Osteoblast (primary cell): ENCODE results near the gene WNK1. TPM values are rescaled to one million over a fixed set of nuclear protein-coding genes. Genes with fewer than 3 reads are reported as not detected.

ENCODE experiments used
- DNase-seq: peaks from one replicate; pipeline ENCODE4 v3.0.0; 2011; ENCODE audit warnings: low spot score, mixed read lengths; ENCODE audit not compliant: insufficient read length; ENCODE audit errors: missing footprints
- H2AFZ ChIP-seq: 2 replicates; pipeline ENCODE4 v1.6.0; 2011; ENCODE audit warnings: mild to moderate bottlenecking, low read length
- H3K27ac ChIP-seq: 2 replicates; pipeline ENCODE4 v1.5.1; 2011; ENCODE audit warnings: mild to moderate bottlenecking, low read depth, low read length, moderate library complexity
- H3K27me3 ChIP-seq: 2 replicates; pipeline ENCODE4 v1.6.0; 2012; ENCODE audit warnings: mild to moderate bottlenecking, control low read depth, inconsistent platforms, low read length, moderate library complexity; ENCODE audit not compliant: insufficient read depth
- H3K36me3 ChIP-seq: 2 replicates; pipeline ENCODE4 v1.5.1; 2011; ENCODE audit warnings: mild to moderate bottlenecking, low read length, control low read depth, moderate library complexity; ENCODE audit not compliant: insufficient read depth
- H3K4me1 ChIP-seq: 2 replicates; pipeline ENCODE4 v1.5.1; 2011; ENCODE audit warnings: mild to moderate bottlenecking, low read length, control low read depth, moderate library complexity; ENCODE audit not compliant: insufficient read depth
- H3K4me2 ChIP-seq: 2 replicates; pipeline ENCODE4 v1.6.0; 2011; ENCODE audit warnings: mild to moderate bottlenecking, low read length; ENCODE audit not compliant: insufficient read depth
- H3K4me3 ChIP-seq: fragments of 200-600 bp; sonication (generic); 3 replicates; pipeline ENCODE4 v1.5.1; 2012; ENCODE audit warnings: mild to moderate bottlenecking, low read length, inconsistent platforms; ENCODE audit not compliant: insufficient read depth
- H3K79me2 ChIP-seq: 2 replicates; pipeline ENCODE4 v1.6.0; 2012; ENCODE audit warnings: mild to moderate bottlenecking, low read length, control low read depth, inconsistent platforms; ENCODE audit not compliant: insufficient read depth
- H3K9me3 ChIP-seq: 2 replicates; pipeline ENCODE4 v1.5.1; 2011; ENCODE audit warnings: low read depth, low read length, control low read depth
- H4K20me1 ChIP-seq: 2 replicates; pipeline ENCODE4 v1.6.0; 2012; ENCODE audit warnings: mild to moderate bottlenecking, low read length, control low read depth; ENCODE audit not compliant: insufficient read depth
- total RNA-seq: library from RNA; depleted of rRNA; stranded (reverse); fragments of >200 nt; gene quantifications from 2 replicates; pipeline ENCODE4 v1.2.3, GENCODE V29; 2012
- TF ChIP-seq, protein P1 (sequence below): IDR thresholded peaks from 2 replicates; pipeline ENCODE4 v1.5.1; 2011; ENCODE audit warnings: mild to moderate bottlenecking, low read depth, low read length, moderate library complexity; ENCODE audit errors: extremely low read depth

Gene WNK1
- total RNA-seq, 1 donor: 110 TPM

DNA sequence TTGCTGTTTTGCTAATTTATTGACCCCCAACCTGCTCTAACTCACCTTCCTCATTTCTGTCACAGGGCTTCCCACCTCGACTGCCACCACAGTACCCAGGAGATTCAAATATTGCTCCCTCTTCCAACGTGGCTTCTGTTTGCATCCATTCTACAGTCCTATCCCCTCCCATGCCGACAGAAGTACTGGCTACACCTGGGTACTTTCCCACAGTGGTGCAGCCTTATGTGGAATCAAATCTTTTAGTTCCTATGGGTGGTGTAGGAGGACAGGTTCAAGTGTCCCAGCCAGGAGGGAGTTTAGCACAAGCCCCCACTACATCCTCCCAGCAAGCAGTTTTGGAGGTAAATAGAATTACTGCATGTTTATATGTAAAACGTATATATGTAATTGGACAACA is 128.3 kb downstream of the WNK1 start:
- no peak overlapping the region for H3K4me2 ChIP-seq
- H2AFZ ChIP-seq: no peak overlapping the region
- H3K4me3 ChIP-seq: no peak overlapping the region
- H4K20me1 ChIP-seq: peaks cover 5% of the 10 kb centered on the region
- H3K9me3 ChIP-seq: no peaks in the 10 kb centered on the region
- TF ChIP-seq, protein P1, sequence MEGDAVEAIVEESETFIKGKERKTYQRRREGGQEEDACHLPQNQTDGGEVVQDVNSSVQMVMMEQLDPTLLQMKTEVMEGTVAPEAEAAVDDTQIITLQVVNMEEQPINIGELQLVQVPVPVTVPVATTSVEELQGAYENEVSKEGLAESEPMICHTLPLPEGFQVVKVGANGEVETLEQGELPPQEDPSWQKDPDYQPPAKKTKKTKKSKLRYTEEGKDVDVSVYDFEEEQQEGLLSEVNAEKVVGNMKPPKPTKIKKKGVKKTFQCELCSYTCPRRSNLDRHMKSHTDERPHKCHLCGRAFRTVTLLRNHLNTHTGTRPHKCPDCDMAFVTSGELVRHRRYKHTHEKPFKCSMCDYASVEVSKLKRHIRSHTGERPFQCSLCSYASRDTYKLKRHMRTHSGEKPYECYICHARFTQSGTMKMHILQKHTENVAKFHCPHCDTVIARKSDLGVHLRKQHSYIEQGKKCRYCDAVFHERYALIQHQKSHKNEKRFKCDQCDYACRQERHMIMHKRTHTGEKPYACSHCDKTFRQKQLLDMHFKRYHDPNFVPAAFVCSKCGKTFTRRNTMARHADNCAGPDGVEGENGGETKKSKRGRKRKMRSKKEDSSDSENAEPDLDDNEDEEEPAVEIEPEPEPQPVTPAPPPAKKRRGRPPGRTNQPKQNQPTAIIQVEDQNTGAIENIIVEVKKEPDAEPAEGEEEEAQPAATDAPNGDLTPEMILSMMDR: no peak
- no peak for DNase-seq
- peaks cover 78% of the 10 kb centered on the region for H3K36me3 ChIP-seq
- peaks cover 10% of the 10 kb centered on the region for H3K4me1 ChIP-seq
- no peak overlapping the region for H3K27ac ChIP-seq
- no peaks in the 10 kb centered on the region for H3K79me2 ChIP-seq
- no peaks in the 10 kb centered on the region for H3K27me3 ChIP-seq

DNA sequence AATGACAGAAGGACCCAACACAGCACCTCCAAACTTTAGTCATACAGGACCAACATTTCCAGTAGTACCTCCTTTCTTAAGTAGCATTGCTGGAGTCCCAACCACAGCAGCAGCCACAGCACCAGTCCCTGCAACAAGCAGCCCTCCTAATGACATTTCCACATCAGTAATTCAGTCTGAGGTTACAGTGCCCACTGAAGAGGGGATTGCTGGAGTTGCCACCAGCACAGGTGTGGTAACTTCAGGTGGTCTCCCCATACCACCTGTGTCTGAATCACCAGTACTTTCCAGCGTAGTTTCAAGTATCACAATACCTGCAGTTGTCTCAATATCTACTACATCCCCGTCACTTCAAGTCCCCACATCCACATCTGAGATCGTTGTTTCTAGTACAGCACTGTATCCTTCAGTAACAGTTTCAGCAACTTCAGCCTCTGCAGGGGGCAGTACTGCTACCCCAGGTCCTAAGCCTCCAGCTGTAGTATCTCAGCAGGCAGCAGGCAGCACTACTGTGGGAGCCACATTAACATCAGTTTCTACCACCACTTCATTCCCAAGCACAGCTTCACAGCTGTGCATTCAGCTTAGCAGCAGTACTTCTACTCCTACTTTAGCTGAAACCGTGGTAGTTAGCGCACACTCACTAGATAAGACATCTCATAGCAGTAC is 132.5 kb downstream of the WNK1 start:
- Histone ChIP-seq H3K9me3 (no peaks in the 10 kb centered on the region), H3K4me2 (no peak overlapping the region)
- TF ChIP-seq, protein P1: no peak

DNA sequence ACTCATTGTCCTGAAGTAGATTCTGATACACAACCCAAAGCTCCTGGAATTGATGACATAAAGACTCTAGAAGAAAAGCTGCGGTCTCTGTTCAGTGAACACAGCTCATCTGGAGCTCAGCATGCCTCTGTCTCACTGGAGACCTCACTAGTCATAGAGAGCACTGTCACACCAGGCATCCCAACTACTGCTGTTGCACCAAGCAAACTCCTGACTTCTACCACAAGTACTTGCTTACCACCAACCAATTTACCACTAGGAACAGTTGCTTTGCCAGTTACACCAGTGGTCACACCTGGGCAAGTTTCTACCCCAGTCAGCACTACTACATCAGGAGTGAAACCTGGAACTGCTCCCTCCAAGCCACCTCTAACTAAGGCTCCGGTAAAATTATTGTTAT is 133.3 kb downstream of the WNK1 start:
- TF ChIP-seq, protein P1: no peak

More for the DNA sequence above, 132.5 kb downstream of the WNK1 start:
- Histone ChIP-seq H2AFZ (no peak overlapping the region), H3K36me3 (peaks cover 99% of the 10 kb centered on the region), H4K20me1 (peaks cover under 1% of the 10 kb centered on the region), H3K27ac (no peak overlapping the region), H3K4me3 (no peak overlapping the region), H3K79me2 (no peaks in the 10 kb centered on the region), H3K4me1 (peaks cover under 1% of the 10 kb centered on the region), H3K27me3 (no peaks in the 10 kb centered on the region)
- DNase-seq: no peak

DNA sequence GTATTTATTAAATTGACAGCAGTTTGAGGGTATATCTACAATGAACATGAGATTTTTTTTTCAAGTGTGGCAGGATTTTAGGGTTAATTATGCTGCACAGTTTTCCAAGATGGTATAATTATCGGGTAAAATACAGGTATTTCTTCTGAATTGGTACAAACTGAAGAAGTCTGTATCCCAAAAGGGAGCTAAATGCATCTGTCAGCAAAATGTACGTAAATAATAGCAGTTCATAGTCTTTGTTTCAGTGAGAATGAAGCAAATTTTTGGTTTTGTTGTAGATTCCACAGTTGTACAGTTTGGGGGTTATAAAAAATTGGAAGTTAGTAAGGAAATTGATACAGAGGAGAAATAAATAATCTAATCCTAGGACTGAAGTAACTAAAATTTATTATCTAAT is 133.8 kb downstream of the WNK1 start:
- Histone ChIP-seq H2AFZ (no peak overlapping the region), H3K9me3 (no peaks in the 10 kb centered on the region), H3K4me1 (no peaks in the 10 kb centered on the region), H3K27me3 (no peaks in the 10 kb centered on the region), H3K4me3 (no peak overlapping the region), H3K27ac (no peak overlapping the region), H3K36me3 (peaks cover 97% of the 10 kb centered on the region), H4K20me1 (no peaks in the 10 kb centered on the region), H3K79me2 (no peaks in the 10 kb centered on the region), H3K4me2 (no peak overlapping the region)
- no peak for DNase-seq
- TF ChIP-seq, protein P1: no peak

More for the DNA sequence above, 133.3 kb downstream of the WNK1 start:
- H3K9me3 ChIP-seq: no peaks in the 10 kb centered on the region
- H3K36me3 ChIP-seq: peaks cover 99% of the 10 kb centered on the region
- DNase-seq: no peak
- no peaks in the 10 kb centered on the region for H3K79me2 ChIP-seq
- H3K4me1 ChIP-seq: no peaks in the 10 kb centered on the region
- H3K27ac ChIP-seq: no peak overlapping the region
- no peak overlapping the region for H2AFZ ChIP-seq
- H3K27me3 ChIP-seq: no peaks in the 10 kb centered on the region
- no peak overlapping the region for H3K4me3 ChIP-seq
- H3K4me2 ChIP-seq: no peak overlapping the region
- H4K20me1 ChIP-seq: no peaks in the 10 kb centered on the region
